Loucy (cell line): ENCODE results near the gene FSTL4.

Experiments
- CTCF ChIP-seq: fragments of 200-600 bp; sonication (generic); conservative IDR thresholded peaks from 2 replicates; pipeline ENCODE4 v1.5.1; 2014; ENCODE audit warnings: mild to moderate bottlenecking, antibody characterized with exemption, low read length
- EZH2phosphoT487 ChIP-seq: fragments of 200-600 bp; IDR thresholded peaks from 2 replicates; pipeline ENCODE4 v1.6.1; 2018; ENCODE audit warnings: antibody characterized with exemption, mild to moderate bottlenecking, moderate library complexity, borderline replicate concordance

DNA sequence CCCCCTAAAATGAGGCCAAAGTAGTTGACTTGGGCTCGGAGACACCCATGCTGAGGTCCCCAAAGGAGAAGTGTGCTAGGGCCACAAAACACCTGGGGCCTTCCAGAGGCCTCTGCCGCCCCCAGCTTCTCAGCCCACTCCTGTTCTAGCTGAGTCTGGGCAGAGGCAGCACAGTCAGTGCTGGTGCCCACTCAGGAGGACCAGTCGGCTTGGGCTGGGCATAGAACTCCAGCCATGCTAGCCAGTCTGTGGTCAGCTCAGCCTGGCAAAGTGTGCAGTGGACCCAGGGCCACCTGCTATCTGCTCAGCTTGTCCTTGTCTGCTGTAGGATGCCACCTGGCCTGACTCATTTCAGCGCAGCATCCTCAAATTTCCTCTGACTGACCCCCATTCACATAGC, 254.6 kb downstream of the FSTL4 start:
- TF ChIP-seq CTCF (no peak), EZH2phosphoT487 (no peak)
